GM18507 (cell line): ENCODE results near the gene TMPRSS5.
"Not testable (repeated sequence)": the region's sequence is repeated elsewhere in the genome, so short reads cannot be mapped to it uniquely, and the experiment has no call there.

Source experiments
- DNase-seq: peaks from one replicate; pipeline ENCODE4 v3.0.0; 2011; ENCODE audit warnings: low read depth; ENCODE audit not compliant: insufficient read length; ENCODE audit errors: extremely low spot score
- FAIRE-seq: peaks from 2 replicates; lab custom pipeline; 2011; peaks lifted over from hg19 to GRCh38; lab: Jason Lieb, UNC

Gene TMPRSS5

DNA sequence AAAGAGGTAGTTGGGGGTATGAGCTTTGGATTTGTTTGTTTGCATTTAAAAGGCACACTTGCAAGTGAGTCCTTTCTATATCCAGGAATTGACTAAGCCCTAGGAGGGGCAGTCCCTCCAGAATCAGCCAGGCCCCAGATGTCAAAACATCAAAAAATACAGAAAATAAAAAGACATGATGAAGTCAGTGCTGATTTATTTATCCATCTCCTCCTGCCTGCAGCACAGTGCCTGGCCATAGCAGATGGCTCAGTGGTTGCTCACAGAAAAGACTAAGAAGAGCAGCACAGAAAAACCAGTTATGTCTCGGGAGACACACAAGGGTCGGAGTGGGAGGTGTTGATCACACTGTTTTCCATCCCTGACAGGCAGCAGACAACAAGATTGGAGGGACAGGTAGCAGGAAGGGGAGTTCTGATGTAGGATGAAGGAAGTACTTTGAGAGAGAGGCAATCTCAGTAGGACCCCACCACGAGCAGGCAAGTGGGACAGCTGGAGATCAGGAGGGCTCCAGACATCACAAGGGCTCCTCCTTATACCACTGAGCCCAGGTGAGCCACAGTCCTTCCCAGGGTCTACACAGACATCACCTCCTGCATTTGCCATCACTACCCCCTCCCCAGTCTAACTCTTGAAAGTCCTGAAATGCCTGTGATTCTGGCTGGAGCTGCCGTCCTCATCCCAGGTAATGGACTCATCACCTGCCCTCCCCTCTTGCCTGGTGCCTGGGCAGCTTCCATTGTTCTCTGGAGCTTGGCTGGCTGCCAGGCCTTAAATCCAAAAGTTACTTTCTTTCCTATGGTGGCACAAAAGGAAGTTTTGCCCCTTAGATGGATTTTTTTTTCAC lies 32.3 kb downstream of the TMPRSS5 start:
- FAIRE-seq (no peak), DNase-seq (no peak)

DNA sequence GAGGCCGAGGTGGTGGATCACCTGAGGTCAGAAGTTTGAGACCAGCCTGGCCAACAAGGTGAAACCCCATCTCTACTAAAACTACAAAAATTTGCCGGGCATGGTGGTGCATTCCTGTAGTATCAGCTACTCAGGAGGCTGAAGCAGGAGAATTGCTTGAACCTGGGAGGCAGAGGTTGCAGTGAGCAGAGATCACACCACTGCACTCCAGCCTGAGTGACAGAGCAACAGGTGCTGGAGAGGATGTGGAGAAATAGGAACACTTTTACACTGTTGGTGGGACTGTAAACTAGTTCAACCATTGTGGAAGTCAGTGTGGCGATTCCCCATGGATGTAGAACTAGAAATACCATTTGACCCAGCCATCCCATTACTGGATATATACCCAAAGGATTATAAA lies 34.2 kb downstream of the TMPRSS5 start:
- not testable (repeated sequence) for FAIRE-seq, DNase-seq

DNA sequence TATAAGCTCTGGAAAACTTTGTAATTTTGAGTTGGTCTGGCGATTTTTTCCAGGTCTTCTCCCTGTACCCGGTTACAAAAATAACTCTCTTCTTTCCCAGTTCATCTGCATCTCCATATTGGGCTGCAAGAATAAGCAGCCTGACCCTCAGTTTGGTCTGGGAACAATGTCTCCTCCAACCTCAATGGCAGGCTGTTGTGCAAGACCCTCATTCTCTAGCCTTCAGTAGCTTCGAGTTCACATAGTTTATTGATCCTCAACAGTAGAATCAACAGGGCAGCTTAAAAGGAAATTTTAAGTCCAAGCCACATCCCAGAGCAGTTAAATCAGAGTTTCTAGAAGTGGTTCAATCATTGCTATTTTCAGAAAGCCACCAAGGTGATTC lies 35.3 kb downstream of the TMPRSS5 start:
- FAIRE-seq (no peak), DNase-seq (no peak)

DNA sequence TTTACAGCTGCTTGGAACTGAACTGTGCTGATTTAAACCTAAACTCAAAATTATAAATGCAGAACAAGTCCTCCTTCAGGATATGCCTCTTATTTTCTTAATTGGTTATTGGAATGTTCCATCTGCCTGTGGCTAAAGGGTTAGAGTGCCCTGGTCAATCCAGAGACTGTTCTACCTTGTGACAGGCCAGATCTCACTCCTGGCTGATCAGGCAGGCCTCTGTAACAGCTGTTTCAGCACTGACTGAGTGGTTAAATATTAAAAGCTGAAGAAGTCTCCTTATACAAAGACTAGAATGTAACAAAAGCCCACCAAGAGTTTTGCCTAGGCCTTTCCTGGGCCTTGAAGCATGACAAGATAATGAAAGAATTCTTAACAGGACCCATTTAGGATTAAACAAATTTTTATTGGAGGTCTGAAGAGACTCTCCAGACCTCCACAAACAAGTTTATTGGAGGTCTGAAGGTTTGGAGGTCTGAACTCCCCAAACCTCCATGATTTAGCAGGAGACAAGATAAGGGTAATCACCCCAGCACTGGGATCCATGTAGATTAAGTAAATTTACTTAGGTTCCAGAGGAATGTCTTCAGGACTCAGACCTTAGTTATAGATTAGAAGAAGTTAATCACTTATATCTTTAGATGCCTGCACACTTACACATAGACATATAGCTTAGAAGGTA lies 35.8 kb downstream of the TMPRSS5 start:
- DNase-seq (no peak), FAIRE-seq (no peak)

DNA sequence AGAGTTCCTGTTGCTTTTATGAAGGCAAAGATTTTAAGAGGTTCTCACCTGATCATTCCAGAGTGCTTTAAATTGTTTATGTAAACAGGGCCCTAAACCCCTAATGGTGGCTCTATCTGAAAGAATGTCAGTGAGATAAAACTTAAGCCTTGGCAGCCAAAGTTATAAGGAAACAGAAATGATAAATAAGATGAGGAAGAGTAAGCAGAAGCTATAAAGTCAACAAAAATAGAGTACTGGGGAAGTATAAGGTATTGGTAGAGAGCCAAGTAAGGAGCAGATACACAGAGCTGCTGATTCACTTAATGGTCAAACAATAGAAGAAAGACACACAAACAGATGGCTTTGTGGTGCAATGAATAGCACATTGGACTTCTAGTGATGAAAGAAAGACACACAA lies 37.9 kb downstream of the TMPRSS5 start:
- FAIRE-seq, result no peak

DNA sequence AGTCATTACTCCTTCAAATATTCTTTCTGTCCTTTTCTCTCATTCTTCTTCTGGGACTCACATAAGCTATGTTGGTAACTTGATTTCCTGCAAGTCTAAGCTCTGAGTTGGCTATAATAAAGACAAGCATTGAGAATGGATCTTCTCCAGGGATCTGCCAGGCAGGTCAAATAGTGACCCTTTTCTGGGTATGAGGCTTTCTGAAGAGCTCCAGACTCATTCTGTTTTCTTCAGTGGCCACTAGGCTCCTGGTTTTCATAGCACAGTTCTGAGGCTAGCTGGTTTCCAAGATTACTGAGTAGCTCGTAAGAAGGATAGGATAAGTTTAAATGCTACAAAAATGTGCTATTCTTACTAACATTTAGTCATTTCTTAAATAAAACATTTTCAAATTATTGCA lies 38.3 kb downstream of the TMPRSS5 start:
- DNase-seq (no peak), FAIRE-seq (no peak)

More for the DNA sequence above, 37.9 kb downstream of the TMPRSS5 start:
- no peak for DNase-seq

DNA sequence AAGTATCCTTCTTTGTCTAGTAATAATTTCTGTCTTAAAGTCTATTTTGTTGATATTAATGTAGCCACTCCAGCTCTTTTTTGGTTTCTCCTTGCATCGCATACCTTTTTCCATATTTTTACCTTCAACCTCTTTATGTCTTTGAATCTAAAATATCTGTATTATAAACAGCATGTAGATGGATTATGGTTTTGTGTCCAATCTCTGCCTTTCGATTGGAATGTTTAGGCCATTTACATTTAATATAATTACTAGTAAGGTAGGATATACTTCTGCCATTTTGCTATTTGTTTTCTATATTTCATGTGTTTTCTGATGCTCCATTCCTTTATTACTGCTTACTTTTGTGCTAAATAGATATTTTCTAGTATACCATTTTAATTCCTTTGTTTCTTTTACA lies 39.5 kb downstream of the TMPRSS5 start:
- no peak for FAIRE-seq

DNA sequence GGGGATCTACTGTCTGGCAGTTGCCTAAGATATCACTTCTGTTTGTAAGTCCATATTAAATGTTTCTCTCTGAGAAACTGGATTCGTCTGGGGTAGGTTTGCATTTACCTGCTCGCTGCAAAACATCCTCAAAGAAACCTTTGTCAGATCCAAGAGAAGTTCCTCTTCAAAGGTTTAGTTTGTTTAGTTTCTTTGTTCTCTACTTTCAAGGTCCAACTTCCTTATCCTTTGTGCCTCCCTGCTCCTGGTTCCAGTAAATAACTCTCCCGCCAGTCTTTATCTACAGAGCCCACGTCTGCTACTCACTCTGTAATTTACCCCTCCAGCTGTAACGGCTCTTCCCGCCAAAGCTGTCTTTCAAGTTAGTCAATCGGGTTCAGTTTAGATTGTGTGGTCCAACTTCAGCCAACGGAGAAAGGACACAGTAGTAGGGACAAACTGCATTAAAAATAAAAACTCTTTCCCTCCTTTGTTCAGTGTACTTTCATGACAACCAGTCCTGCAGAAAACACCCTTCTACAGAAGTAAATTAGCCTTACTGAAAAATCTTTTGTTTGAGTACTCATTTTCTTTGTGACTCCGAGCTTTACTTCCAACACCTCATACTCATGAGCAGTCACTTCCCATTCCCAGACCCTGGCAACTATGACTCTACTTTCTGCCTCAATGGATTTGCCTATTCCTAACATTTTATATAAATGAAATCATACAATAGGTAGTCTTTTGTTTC lies 41.0 kb downstream of the TMPRSS5 start:
- DNase-seq (no peak), FAIRE-seq (no peak)

More for the DNA sequence above, 39.5 kb downstream of the TMPRSS5 start:
- no peak for DNase-seq

DNA sequence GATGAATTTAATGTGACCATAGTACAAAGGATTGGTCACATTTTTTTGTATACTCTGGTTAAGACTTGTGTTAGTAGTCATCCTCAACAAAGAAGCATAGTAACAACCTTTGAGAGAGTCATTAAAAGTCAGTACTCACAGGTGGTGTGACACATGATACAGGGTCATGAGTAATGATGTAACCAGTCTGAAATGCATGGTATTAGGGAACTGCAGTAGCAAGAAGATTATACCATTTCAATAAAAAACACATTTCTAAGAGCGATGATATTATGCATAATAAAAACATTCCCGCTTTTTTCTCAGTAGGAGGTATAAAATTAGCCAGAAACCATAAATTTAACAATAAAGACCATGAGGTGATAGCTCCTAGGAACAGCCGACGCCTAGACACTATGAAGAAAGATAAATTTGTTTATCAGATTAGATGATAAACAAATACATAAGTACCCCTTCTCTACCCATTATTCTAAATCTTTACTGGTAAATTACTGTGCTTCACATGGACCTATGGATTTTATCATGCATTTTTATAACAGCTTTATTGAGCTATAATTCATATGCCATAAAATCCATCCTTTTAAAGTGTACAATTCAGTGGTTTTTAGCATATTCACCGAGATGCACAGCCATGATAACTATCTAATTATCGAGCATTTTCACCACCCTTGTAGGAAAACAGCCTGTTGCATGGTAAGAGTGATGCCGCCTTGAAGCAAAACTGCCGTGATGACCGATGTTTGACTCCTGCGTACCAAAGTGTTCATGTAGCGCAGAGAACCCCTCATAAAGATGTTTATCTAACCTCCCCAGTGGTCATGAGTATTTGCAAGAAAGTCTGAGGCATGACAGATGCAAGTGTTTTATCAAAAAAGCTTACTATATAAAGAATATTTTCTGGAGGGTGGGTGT lies 41.8 kb downstream of the TMPRSS5 start:
- no peak for DNase-seq
- FAIRE-seq, result no peak

DNA sequence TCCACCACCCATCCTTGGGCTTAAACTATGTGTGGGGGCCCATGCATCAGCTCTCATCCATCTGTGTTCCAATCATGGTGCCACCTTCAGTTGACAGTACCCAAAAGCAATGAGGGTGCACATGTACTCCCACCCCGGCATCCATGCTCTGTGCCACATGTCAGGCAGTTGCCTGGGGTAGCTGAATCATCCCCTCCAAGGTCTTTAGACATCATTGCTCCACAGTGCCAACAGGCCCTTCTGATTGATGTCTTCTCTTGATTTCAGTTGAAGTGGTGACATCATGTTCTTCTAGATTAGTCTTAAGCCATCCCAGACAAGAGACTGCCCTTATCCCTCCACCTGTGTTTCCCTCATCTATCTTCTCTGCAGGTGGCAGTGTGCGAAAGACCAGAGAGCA lies 42.5 kb downstream of the TMPRSS5 start:
- no peak for FAIRE-seq
- DNase-seq, result no peak

DNA sequence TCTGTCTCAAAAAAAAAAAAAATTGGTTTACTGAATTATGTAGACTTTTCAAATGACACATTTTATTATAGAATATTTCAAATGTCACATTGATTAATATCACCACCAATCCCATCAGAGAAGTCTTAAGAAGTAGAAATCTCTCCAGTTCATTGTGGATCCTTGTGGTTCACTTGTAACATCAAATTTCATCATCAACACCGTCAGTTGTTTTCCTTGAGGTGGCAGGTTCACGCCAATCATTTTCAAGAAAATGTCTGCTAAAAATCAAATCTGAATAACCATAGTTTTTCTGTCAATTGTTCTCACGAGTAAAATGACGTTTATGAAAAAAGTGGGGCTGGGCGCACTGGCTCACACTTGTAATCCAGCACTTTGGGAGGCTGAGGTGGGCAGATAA lies 50.3 kb downstream of the TMPRSS5 start:
- no peak for FAIRE-seq
- no peak for DNase-seq

DNA sequence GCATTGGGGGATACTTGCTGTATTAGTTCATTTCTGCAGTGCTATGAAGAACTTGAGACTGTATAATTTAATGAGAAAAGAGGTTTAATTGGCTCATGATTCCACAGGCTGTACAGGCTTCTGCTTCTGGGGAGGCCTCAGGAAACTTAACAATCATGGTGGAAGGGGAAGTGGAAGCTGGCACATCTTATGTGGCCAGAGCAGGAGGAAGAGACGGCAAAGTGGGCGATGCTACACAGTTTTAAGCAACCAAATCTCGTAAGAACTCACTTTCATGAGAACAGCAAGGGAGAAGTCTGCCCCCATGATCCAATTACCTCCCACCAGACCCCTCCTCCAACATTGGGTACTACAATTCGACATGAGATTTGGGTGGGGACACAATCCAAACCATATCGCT lies 55.1 kb downstream of the TMPRSS5 start:
- DNase-seq, result no peak

DNA sequence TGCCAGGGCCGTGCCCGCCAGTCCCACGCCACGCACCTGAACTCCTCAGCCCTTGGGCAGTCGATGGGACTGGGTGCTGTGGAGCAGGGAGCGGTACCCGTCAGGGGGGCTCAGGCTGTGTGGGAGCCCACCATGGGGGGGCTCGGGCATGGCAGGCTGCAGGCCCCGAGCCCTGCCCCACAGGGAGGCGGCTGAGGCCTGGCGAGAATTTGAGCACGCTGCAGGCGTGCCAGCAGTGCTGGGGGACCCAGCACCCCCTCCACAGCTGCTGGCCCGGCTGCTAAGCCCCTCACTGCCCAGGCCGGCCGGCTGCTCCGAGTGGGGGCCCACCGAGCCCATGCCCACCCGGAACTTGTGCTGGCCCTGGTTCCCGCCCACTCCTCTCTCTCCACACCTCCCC lies 56.8 kb downstream of the TMPRSS5 start:
- FAIRE-seq (no peak), DNase-seq (no peak)

More for the DNA sequence above, 55.1 kb downstream of the TMPRSS5 start:
- FAIRE-seq, result no peak

DNA sequence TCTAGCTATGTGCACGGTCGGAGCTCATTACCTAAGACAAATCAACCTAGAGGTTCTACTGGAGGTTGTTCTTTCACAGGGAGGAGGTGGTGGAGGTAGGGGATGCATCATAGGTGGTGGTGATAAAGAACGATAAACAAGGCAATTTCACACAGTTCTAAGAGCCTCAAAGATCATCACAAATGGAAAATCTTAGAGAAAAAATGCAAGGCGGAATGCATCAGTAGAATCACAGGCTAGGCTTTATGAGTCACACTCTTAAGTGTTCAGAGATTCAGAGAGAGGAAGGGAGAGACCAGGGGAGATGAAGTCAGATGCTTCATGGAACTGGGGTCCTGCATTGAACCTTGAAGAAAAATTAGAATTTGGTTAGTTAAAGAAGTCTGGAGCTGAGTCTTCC lies 58.3 kb downstream of the TMPRSS5 start:
- DNase-seq, result no peak

DNA sequence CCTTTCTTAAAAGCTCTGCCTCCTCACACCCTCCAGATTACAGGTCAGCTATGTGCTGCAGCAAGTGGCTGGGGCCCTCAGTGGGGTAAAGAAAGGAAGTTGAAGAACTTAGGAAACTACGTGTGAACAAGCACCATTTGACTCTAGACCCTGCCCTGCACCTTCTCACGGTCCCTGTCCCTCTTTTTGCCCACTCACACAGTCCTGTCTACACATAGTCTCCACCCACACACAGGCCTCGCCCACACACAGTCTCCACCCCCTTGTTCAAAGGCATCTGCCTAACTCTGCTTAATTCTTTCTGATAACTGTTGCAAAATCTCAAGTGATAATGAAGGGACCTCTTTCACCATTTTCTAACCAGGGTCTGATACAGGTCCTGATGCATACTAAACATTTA lies 59.0 kb downstream of the TMPRSS5 start:
- no peak for FAIRE-seq
- DNase-seq, result no peak

More for the DNA sequence above, 58.3 kb downstream of the TMPRSS5 start:
- FAIRE-seq, result no peak

DNA sequence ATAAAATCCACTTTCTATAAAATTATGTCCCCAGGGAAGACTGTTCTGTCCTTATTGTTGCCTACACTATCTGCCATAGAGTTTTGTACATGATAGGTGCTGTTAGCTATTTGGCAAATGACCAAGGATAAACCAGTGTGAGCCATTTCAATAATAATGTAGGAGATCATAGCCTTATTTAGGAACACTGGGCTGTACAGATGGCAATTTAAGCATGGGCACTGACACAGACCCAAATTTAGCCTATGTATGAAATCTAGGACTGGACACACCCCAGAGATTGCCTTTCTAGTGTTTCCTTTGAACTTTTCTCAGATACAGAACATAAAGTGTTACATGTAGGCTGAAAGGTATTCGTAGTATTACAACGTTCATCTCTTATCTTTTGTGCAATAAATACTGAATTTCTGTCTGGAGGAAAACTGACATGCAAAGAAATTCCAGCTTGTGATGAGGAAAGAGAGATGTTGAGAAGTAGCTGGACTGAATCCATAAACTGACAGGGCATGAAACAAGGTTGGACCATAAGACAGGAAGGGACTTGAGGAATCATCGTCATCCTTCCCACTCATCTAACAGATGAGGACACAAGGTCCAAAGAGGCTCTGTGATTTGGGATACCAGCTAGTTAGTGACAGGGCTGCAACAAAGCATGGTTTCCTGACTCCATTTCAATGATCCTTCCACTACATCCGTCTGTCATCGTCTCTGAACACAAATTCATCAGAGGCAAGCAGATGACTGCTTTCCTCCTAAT lies 60.3 kb downstream of the TMPRSS5 start:
- FAIRE-seq (no peak), DNase-seq (no peak)

DNA sequence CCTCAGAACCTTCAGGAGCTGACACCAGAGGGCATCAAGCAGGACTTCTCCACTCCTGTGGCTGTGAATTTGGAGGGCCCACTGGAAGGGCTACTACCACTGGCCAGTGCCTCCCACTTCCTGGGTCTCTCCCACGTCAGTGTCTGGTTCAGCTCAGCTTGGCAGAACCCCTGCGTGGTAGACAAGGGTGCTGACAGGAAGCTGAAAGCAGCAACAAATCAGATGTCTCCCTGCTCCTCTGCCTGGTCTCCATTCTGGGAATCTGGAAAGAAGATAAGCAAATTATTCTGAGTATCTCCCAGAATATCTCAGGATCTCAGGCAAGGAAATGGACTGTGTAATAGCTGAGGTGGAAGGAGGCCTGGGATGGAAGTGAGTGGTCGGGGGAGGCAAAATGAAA lies 61.5 kb downstream of the TMPRSS5 start:
- DNase-seq, result no peak

DNA sequence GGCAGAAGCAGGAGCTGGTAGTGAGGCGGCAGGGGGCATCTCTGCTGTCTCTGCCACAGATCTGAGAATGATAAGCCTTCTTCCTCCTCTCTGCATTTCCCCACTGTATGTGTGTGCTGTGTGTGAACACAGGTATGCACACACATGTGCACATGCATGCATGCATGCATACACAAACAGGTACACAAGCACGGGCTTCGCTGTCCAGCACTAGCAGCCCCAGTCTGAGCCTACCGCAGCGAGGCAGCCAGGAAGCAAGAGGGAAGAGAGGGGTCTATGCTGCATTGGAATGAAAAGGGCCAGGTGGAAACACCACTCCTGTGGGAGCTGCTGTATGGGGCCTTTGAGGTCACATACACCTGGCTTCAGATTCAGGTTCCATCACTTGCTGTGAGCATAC lies 62.4 kb downstream of the TMPRSS5 start:
- DNase-seq (no peak), FAIRE-seq (no peak)

More for the DNA sequence above, 61.5 kb downstream of the TMPRSS5 start:
- no peak for FAIRE-seq
